Stimulated activated CD4-positive, alpha-beta T cell treated with anti-CD3 and anti-CD28 coated beads, Interleukin-4, amount 100 ng/mL, for 1 hour (primary cell): ENCODE data around the gene P2RY14.

Experiments used
- DNase-seq: peaks from one replicate; pipeline ENCODE4 v3.0.0-alpha.2; 2020

P2RY14 gene

GRCh38 chr3:151278230-151278629 is at the start of gene P2RY14:
TSS of gene P2RY14 (minus strand) at chr3:151278542. CDS start at chr3:151214316, 64,226 bp downstream.
- no peak for DNase-seq

- no peak for DNase-seq
These were observed 49.3 kb upstream of the P2RY14 start for GRCh38 chr3:151327571-151328198.

- no peak for DNase-seq
These were observed 44.2 kb upstream of the P2RY14 start for GRCh38 chr3:151322511-151322910.

- DNase-seq: no peak
These were observed 43.2 kb upstream of the P2RY14 start for GRCh38 chr3:151321526-151321925.

- DNase-seq: no peak
These were observed 41.8 kb upstream of the P2RY14 start for GRCh38 chr3:151320131-151320530.

- DNase-seq: no peak
These were observed 41.3 kb upstream of the P2RY14 start for GRCh38 chr3:151319628-151320027.

- DNase-seq: no peak
These were observed 40.6 kb upstream of the P2RY14 start for GRCh38 chr3:151318991-151319390.

GRCh38 chr3:151318313-151318712 is 40.0 kb upstream of the P2RY14 start:
- DNase-seq: no peak

GRCh38 chr3:151316267-151316991 is 38.1 kb upstream of the P2RY14 start, which contains the start of gene GPR87:
TSS of gene GPR87 (minus strand) at chr3:151316820. CDS start at chr3:151300100, 16,720 bp downstream.
- DNase-seq: no peak

GRCh38 chr3:151315846-151316245 is 37.5 kb upstream of the P2RY14 start:
- DNase-seq: no peak

GRCh38 chr3:151315136-151315535 is 36.8 kb upstream of the P2RY14 start:
- no peak for DNase-seq

- DNase-seq: no peak
These were observed 36.3 kb upstream of the P2RY14 start for GRCh38 chr3:151314593-151314992.

- no peak for DNase-seq
These were observed 35.8 kb upstream of the P2RY14 start for GRCh38 chr3:151314137-151314536.

GRCh38 chr3:151312972-151313371 is 34.6 kb upstream of the P2RY14 start:
- no peak for DNase-seq

- no peak for DNase-seq
These were observed 31.2 kb upstream of the P2RY14 start for GRCh38 chr3:151309566-151309965.

GRCh38 chr3:151307583-151308488 is 29.5 kb upstream of the P2RY14 start:
- DNase-seq: no peak

GRCh38 chr3:151307131-151307530 is 28.8 kb upstream of the P2RY14 start:
- no peak for DNase-seq

GRCh38 chr3:151306168-151306810 is 27.9 kb upstream of the P2RY14 start:
- no peak for DNase-seq

- no peak for DNase-seq
These were observed 27.4 kb upstream of the P2RY14 start for GRCh38 chr3:151305775-151306151.

- peak; percentile 4 for DNase-seq
These were observed 26.9 kb upstream of the P2RY14 start for GRCh38 chr3:151305060-151305774.

- DNase-seq: no peak
These were observed 25.4 kb upstream of the P2RY14 start for GRCh38 chr3:151303751-151304150.

GRCh38 chr3:151301787-151302186 is 23.4 kb upstream of the P2RY14 start:
- no peak for DNase-seq
